H1 (cell line): Measurements from ENCODE around the gene CHODL. TPM values are rescaled to one million over a fixed set of nuclear protein-coding genes. Genes with fewer than 3 reads are reported as not detected.

Experiments used
- RBBP5 ChIP-seq: IDR thresholded peaks from 2 replicates; pipeline ENCODE4 v1.7.1; 2012; ENCODE audit warnings: low read depth, mild to moderate bottlenecking, inconsistent platforms, low read length, moderate library complexity, borderline replicate concordance
- polyA plus RNA-seq, 7 experiments: library from polyadenylated mRNA; depleted of rRNA in 3 of 7; stranded (reverse) in 5 of 7; unstranded in 2 of 7; fragments of >200 nt in 5 of 7; fragments of 200-250 nt in 2 of 7; gene quantifications; 1 replicate in 5 of 7; 2 replicates in 1 of 7; 4 replicates in 1 of 7; pipeline versions ENCODE4 v1.2.1 to v1.2.3, GENCODE V29; 2011 to 2013; ENCODE audit warnings: missing spikeins in 2 of 7, mixed read lengths in 2 of 7
- total RNA-seq: library from RNA; stranded (reverse); fragmentation: NEBNext Ultra II Directional; extraction: Animal tissue kit (Norgen Biotek cat#: 25700); gene quantifications from 2 replicates; pipeline ENCODE4 v1.2.1, GENCODE V29; 2021

The CHODL gene
- total and polyA plus RNA-seq, 2 of the 8 experiments (the other 6 are each of a cell fraction or from before 2014, with no cell fraction given), result 0.39 to 0.82 TPM

DNA sequence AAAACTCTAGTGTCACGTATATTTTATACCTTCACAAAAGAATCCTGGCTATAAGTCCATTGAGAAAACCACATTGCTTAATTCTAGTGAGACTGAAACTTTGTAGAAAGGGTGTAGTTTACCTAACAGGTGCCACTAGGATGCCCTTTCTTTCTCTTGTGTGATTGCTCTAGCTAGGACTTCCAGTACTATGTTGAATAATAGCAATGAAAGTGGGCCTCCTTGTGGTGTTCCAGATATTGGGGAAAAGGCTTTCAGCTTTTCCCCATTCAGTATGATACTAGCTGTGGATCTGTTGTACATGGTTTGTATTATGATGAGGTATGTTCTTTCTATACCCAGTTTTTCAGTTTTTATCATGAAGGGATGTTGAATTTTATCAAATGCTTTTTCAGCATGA is 39.7 kb upstream of the CHODL start (continued):
- TF ChIP-seq RBBP5, result no peak
